Measurements from ENCODE around the gene ELF2.
"Not testable (repeated sequence)": the region's sequence is repeated elsewhere in the genome, so short reads cannot be mapped to it uniquely, and the experiment has no call there.

The ELF2 gene

GRCh38 chr4:139025841-139026240 is 151.2 kb downstream of the ELF2 start:
- DNase-seq (ENCODE audit: insufficient read length, low spot score) (no peak), FAIRE-seq (no peak)

- DNase-seq (ENCODE audit: insufficient read length, low spot score), result no peak
- no peak for FAIRE-seq
Observed at GRCh38 chr4:139024686-139025085, 152.3 kb downstream of the ELF2 start.

GRCh38 chr4:139022835-139023234 is 154.2 kb downstream of the ELF2 start:
- DNase-seq (ENCODE audit: insufficient read length, low spot score) (no peak), FAIRE-seq (no peak)

- not testable (repeated sequence) for DNase-seq (ENCODE audit: insufficient read length, low spot score); FAIRE-seq
Observed at GRCh38 chr4:139021071-139021470, 155.9 kb downstream of the ELF2 start.

- DNase-seq (ENCODE audit: insufficient read length, low spot score) (no peak), FAIRE-seq (no peak)
Observed at GRCh38 chr4:139020384-139020783, 156.6 kb downstream of the ELF2 start.

GRCh38 chr4:139018971-139019758 is 157.9 kb downstream of the ELF2 start:
- DNase-seq (ENCODE audit: insufficient read length, low spot score), result no peak
- no peak for FAIRE-seq

GRCh38 chr4:139018501-139018900 is 158.5 kb downstream of the ELF2 start:
- DNase-seq (ENCODE audit: insufficient read length, low spot score) (no peak), FAIRE-seq (no peak)

- no peak for FAIRE-seq
- no peak for DNase-seq (ENCODE audit: insufficient read length, low spot score)
Observed at GRCh38 chr4:139017861-139018260, 159.2 kb downstream of the ELF2 start.

- FAIRE-seq, result no peak
Observed at GRCh38 chr4:139015948-139016471, 161.0 kb downstream of the ELF2 start.

GRCh38 chr4:139015269-139015947 is 161.6 kb downstream of the ELF2 start, which contains the start of gene NOCT:
Gene NOCT (plus strand): TSS chr4:139015781. CDS start chr4:139015982, 201 bp downstream.
- FAIRE-seq (peak; percentile 60), DNase-seq (ENCODE audit: insufficient read length, low spot score) (peak; percentile 86)

More at GRCh38 chr4:139015948-139016471, 161.0 kb downstream of the ELF2 start:
- no peak for DNase-seq (ENCODE audit: insufficient read length, low spot score)

GRCh38 chr4:139014371-139015268 is 162.4 kb downstream of the ELF2 start:
- DNase-seq (ENCODE audit: insufficient read length, low spot score) (peak; percentile 84), FAIRE-seq (no peak)

GRCh38 chr4:139011225-139011950 is 165.6 kb downstream of the ELF2 start:
- no peak for DNase-seq (ENCODE audit: insufficient read length, low spot score)
- FAIRE-seq, result no peak

- DNase-seq (ENCODE audit: insufficient read length, low spot score), result no peak
- no peak for FAIRE-seq
Observed at GRCh38 chr4:139009702-139010101, 167.3 kb downstream of the ELF2 start.

- not testable (repeated sequence) for FAIRE-seq; DNase-seq (ENCODE audit: insufficient read length, low spot score)
Observed at GRCh38 chr4:139008278-139008677, 168.7 kb downstream of the ELF2 start.

- DNase-seq (ENCODE audit: insufficient read length, low spot score), result no peak
- FAIRE-seq, result no peak
Observed at GRCh38 chr4:139007640-139008039, 169.4 kb downstream of the ELF2 start.
